ENCODE data around the gene COL27A1.

COL27A1 gene

DNA sequence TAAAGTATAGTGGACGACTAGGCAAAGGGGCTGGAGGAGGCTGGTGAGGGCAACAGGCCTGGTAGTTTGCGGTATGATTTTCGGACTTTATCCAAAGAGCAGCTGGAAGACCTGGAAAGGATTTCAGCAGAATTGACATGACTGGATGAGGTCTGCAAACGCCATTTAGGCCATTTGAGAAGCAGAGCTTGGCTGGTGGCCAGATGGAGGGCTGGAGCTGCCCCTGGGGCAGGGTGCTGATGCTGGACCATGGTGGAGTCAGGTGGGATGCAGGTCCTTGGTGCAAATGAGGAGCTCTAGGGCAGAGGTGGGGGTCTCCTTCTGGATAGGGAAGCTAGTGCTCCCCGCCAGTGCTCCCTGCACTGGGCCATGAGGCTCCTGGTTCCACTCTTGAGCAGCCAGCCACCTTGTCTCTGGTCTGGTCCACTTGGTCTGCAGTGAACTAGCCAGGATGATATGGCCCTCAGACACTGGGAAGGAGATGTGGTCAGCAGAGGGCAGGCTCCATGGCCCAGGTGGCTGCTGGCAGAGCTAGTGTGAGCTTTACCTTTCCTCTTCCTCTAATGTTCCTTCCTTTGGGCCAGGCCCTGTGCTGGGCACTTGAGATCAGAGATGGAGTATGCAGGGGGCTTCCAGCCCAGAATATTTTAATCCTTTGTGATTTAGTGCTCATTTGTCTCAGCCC, 31.4 kb downstream of the COL27A1 start:
- Histone ChIP-seq H3K4me3 (ENCODE audit: low read depth in 1 of 2, low read length in 2 of 2) (no peak overlapping the region), H3K27me3 (ENCODE audit: insufficient read depth, low read length, poor library complexity) (no peaks in the 10 kb centered on the region), H3K4me1 (ENCODE audit: insufficient read depth, low read length) (no peaks in the 10 kb centered on the region), H3K79me2 (ENCODE audit: insufficient read depth, low read length) (no peaks in the 10 kb centered on the region), H3K9ac (ENCODE audit: low read depth, low read length) (no peak overlapping the region), H3K9me3 (ENCODE audit: insufficient read depth, low read length, severe bottlenecking) (no peaks in the 10 kb centered on the region), H3K4me2 (ENCODE audit: insufficient read depth, low read length) (no peak overlapping the region), H3K36me3 (ENCODE audit: insufficient read depth, low read length) (no peaks in the 10 kb centered on the region), H4K20me1 (ENCODE audit: insufficient read depth, low read length) (no peaks in the 10 kb centered on the region), H3K27ac (ENCODE audit: low read length) (no peak overlapping the region), H2AFZ (ENCODE audit: low read depth, low read length) (no peak overlapping the region)
- no peak for ATAC-seq (ENCODE audit: insufficient read depth, low read depth)
- no peak for TF ChIP-seq EZH2 (IDR thresholded peaks at IDR 0.05; ENCODE audit: borderline replicate concordance, low read depth, low read length, severe bottlenecking)
- TF ChIP-seq, protein P1, sequence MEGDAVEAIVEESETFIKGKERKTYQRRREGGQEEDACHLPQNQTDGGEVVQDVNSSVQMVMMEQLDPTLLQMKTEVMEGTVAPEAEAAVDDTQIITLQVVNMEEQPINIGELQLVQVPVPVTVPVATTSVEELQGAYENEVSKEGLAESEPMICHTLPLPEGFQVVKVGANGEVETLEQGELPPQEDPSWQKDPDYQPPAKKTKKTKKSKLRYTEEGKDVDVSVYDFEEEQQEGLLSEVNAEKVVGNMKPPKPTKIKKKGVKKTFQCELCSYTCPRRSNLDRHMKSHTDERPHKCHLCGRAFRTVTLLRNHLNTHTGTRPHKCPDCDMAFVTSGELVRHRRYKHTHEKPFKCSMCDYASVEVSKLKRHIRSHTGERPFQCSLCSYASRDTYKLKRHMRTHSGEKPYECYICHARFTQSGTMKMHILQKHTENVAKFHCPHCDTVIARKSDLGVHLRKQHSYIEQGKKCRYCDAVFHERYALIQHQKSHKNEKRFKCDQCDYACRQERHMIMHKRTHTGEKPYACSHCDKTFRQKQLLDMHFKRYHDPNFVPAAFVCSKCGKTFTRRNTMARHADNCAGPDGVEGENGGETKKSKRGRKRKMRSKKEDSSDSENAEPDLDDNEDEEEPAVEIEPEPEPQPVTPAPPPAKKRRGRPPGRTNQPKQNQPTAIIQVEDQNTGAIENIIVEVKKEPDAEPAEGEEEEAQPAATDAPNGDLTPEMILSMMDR (IDR thresholded peaks at IDR 0.05; ENCODE audit: borderline replicate concordance, extremely low read depth, low read length, poor library complexity, severe bottlenecking), result no peak
- no peak for DNase-seq

GRCh38 chr9:114187827-114188226, 32.5 kb downstream of the COL27A1 start:
- H3K79me2 ChIP-seq (ENCODE audit: insufficient read depth, low read length), result no peaks in the 10 kb centered on the region
- no peaks in the 10 kb centered on the region for H4K20me1 ChIP-seq (ENCODE audit: insufficient read depth, low read length)
- H3K4me1 ChIP-seq (ENCODE audit: insufficient read depth, low read length), result no peaks in the 10 kb centered on the region
- no peak overlapping the region for H2AFZ ChIP-seq (ENCODE audit: low read depth, low read length)
- no peak overlapping the region for H3K4me2 ChIP-seq (ENCODE audit: insufficient read depth, low read length)
- no peak overlapping the region for H3K27ac ChIP-seq (ENCODE audit: low read length)
- H3K36me3 ChIP-seq (ENCODE audit: insufficient read depth, low read length), result no peaks in the 10 kb centered on the region
- TF ChIP-seq EZH2 (IDR thresholded peaks at IDR 0.05; ENCODE audit: borderline replicate concordance, low read depth, low read length, severe bottlenecking), result no peak
- TF ChIP-seq, protein P1 (IDR thresholded peaks at IDR 0.05; ENCODE audit: borderline replicate concordance, extremely low read depth, low read length, poor library complexity, severe bottlenecking), result no peak
- no peaks in the 10 kb centered on the region for H3K27me3 ChIP-seq (ENCODE audit: insufficient read depth, low read length, poor library complexity)
- DNase-seq (no peak), ATAC-seq (ENCODE audit: insufficient read depth, low read depth) (no peak)
- H3K9ac ChIP-seq (ENCODE audit: low read depth, low read length), result no peak overlapping the region
- no peak overlapping the region for H3K4me3 ChIP-seq (ENCODE audit: low read depth in 1 of 2, low read length in 2 of 2)
- H3K9me3 ChIP-seq (ENCODE audit: insufficient read depth, low read length, severe bottlenecking), result no peaks in the 10 kb centered on the region

- Histone ChIP-seq H3K9ac (ENCODE audit: low read depth, low read length) (no peak overlapping the region), H3K36me3 (ENCODE audit: insufficient read depth, low read length) (no peaks in the 10 kb centered on the region)
Measured at GRCh38 chr9:114189823-114190562, 34.7 kb downstream of the COL27A1 start.

More at GRCh38 chr9:114189823-114190562, 34.7 kb downstream of the COL27A1 start:
- Histone ChIP-seq H2AFZ (ENCODE audit: low read depth, low read length) (no peak overlapping the region), H3K27me3 (ENCODE audit: insufficient read depth, low read length, poor library complexity) (no peaks in the 10 kb centered on the region), H3K27ac (ENCODE audit: low read length) (no peak overlapping the region), H3K4me2 (ENCODE audit: insufficient read depth, low read length) (no peak overlapping the region), H3K4me1 (ENCODE audit: insufficient read depth, low read length) (no peaks in the 10 kb centered on the region), H4K20me1 (ENCODE audit: insufficient read depth, low read length) (no peaks in the 10 kb centered on the region), H3K79me2 (ENCODE audit: insufficient read depth, low read length) (no peaks in the 10 kb centered on the region), H3K4me3 (ENCODE audit: low read depth in 1 of 2, low read length in 2 of 2) (no peak overlapping the region), H3K9me3 (ENCODE audit: insufficient read depth, low read length, severe bottlenecking) (no peaks in the 10 kb centered on the region)
- ATAC-seq (ENCODE audit: insufficient read depth, low read depth) (no peak), DNase-seq (no peak)
- no peak for TF ChIP-seq EZH2 (IDR thresholded peaks at IDR 0.05; ENCODE audit: borderline replicate concordance, low read depth, low read length, severe bottlenecking)
- TF ChIP-seq, protein P1 (IDR thresholded peaks at IDR 0.05; ENCODE audit: borderline replicate concordance, extremely low read depth, low read length, poor library complexity, severe bottlenecking), result no peak
